HG02763 (cell line): ENCODE results near the gene TSPAN7.

Experiments used
- ATAC-seq: cut with Tn5 transposase; IDR thresholded peaks from one replicate; pipeline ENCODE4 v1.9.1; 2021; ENCODE audit warnings: mild to moderate bottlenecking, moderate library complexity; ENCODE audit not compliant: unreplicated experiment

The TSPAN7 gene

GRCh38 chrX:38561126-38561868, at the start of gene TSPAN7:
Gene TSPAN7, plus strand, starts transcription at chrX:38561542. Its CDS starts 5 bp downstream, at chrX:38561547.
- ATAC-seq, result peak; percentile 66

GRCh38 chrX:38513112-38513742, 48.1 kb upstream of the TSPAN7 start:
- no peak for ATAC-seq

- ATAC-seq, result no peak
Observed at GRCh38 chrX:38514016-38514854, 47.1 kb upstream of the TSPAN7 start.

- no peak for ATAC-seq
Observed at GRCh38 chrX:38515291-38515690, 46.1 kb upstream of the TSPAN7 start.

GRCh38 chrX:38516196-38516774, 45.1 kb upstream of the TSPAN7 start:
- ATAC-seq, result no peak

- no peak for ATAC-seq
Observed at GRCh38 chrX:38519651-38520050, 41.7 kb upstream of the TSPAN7 start.

GRCh38 chrX:38538134-38538533, 23.2 kb upstream of the TSPAN7 start:
- ATAC-seq, result no peak

GRCh38 chrX:38539748-38540147, 21.6 kb upstream of the TSPAN7 start:
- no peak for ATAC-seq

GRCh38 chrX:38548508-38548907, 12.8 kb upstream of the TSPAN7 start:
- ATAC-seq, result no peak

GRCh38 chrX:38552721-38553120, 8.6 kb upstream of the TSPAN7 start:
- ATAC-seq, result no peak

- no peak for ATAC-seq
Observed at GRCh38 chrX:38558686-38559085, 2.7 kb upstream of the TSPAN7 start.

- no peak for ATAC-seq
Observed at GRCh38 chrX:38560776-38561125, 591 bp upstream of the TSPAN7 start.

- ATAC-seq, result no peak
Observed at GRCh38 chrX:38561951-38562719, 793 bp downstream of the TSPAN7 start.

- no peak for ATAC-seq
Observed at GRCh38 chrX:38563030-38563429, 1.7 kb downstream of the TSPAN7 start.

GRCh38 chrX:38570396-38570795, 9.1 kb downstream of the TSPAN7 start:
- ATAC-seq, result no peak

GRCh38 chrX:38571058-38571457, 9.7 kb downstream of the TSPAN7 start:
- no peak for ATAC-seq

- no peak for ATAC-seq
Observed at GRCh38 chrX:38574858-38575257, 13.5 kb downstream of the TSPAN7 start.

- ATAC-seq, result no peak
Observed at GRCh38 chrX:38575888-38576287, 14.5 kb downstream of the TSPAN7 start.

GRCh38 chrX:38577738-38578137, 16.4 kb downstream of the TSPAN7 start:
- ATAC-seq, result no peak

GRCh38 chrX:38578167-38578566, 16.8 kb downstream of the TSPAN7 start:
- ATAC-seq, result no peak

GRCh38 chrX:38583181-38583580, 21.8 kb downstream of the TSPAN7 start:
- ATAC-seq, result no peak
